OCI-LY3 (cell line): Measurements from ENCODE around the gene ESAM.

Experiments
- H2AFZ ChIP-seq: fragments of 200-600, 300-600 bp; shearing (Covaris generic); 2 replicates; pipeline ENCODE4 v1.6.0; 2014; ENCODE audit warnings: antibody characterized with exemption, low read depth, low read length
- H3K27ac ChIP-seq: fragments of 200-600, 300-600 bp; sonication (generic); 2 replicates; pipeline ENCODE4 v1.5.1; 2014; ENCODE audit warnings: mild to moderate bottlenecking, low read length, moderate library complexity, mixed read lengths
- H3K27me3 ChIP-seq: fragments of 200-600, 300-600 bp; sonication (generic); 2 replicates; pipeline ENCODE4 v1.6.1; 2014; ENCODE audit warnings: low read depth, low read length, mixed read lengths
- H3K36me3 ChIP-seq: fragments of 200-600, 300-600 bp; sonication (generic); replicated peaks from 2 replicates; pipeline ENCODE3; 2014; ENCODE audit warnings: low read depth, low read length, mixed read lengths
- H3K4me1 ChIP-seq: fragments of 300-600, 200-600 bp; sonication (generic); 2 replicates; pipeline ENCODE4 v1.6.1; 2014; ENCODE audit warnings: low read length, mixed read lengths
- H3K4me2 ChIP-seq: fragments of 200-600, 300-600 bp; sonication (generic); 2 replicates; pipeline ENCODE4 v1.6.1; 2014; ENCODE audit warnings: low read length, mixed read lengths
- H3K4me3 ChIP-seq: fragments of 300-600, 200-600 bp; sonication (generic); 2 replicates; pipeline ENCODE4 v1.5.1; 2014; ENCODE audit warnings: antibody characterized with exemption, mild to moderate bottlenecking, low read length, moderate library complexity
- H3K79me2 ChIP-seq: fragments of 300-600, 200-600 bp; shearing (Covaris generic); 2 replicates; pipeline ENCODE4 v1.6.1; 2014; ENCODE audit warnings: mild to moderate bottlenecking, low read length, mixed read lengths
- H3K9ac ChIP-seq: fragments of 300-600, 200-600 bp; shearing (Covaris generic); 2 replicates; pipeline ENCODE4 v1.6.0; 2014; ENCODE audit warnings: mild to moderate bottlenecking, low read length, moderate library complexity
- H3K9me3 ChIP-seq: fragments of 200-600, 300-600 bp; shearing (Covaris generic); 2 replicates; pipeline ENCODE4 v1.6.1; 2014; ENCODE audit warnings: low read length, mixed read lengths; ENCODE audit not compliant: insufficient read depth
- H4K20me1 ChIP-seq: fragments of 200-600, 300-600 bp; sonication (generic); 2 replicates; pipeline ENCODE4 v1.6.1; 2016; ENCODE audit warnings: low read length, mixed read lengths; ENCODE audit not compliant: insufficient read depth
- CTCF ChIP-seq: fragments of 200-600, 300-600 bp; sonication (generic); IDR thresholded peaks from 2 replicates; pipeline ENCODE4 v1.5.1; 2014; ENCODE audit warnings: antibody characterized with exemption, low read length, low read depth
- EZH2phosphoT487 ChIP-seq: fragments of 200-600 bp; shearing (Covaris generic); IDR thresholded peaks from 2 replicates; pipeline ENCODE4 v1.6.1; 2018; ENCODE audit warnings: antibody characterized with exemption, mixed run types, low read depth

ESAM gene

GRCh38 chr11:124753205-124753604 is 8.9 kb downstream of the ESAM start:
- H3K27ac ChIP-seq, result no peak overlapping the region
- H3K4me1 ChIP-seq, result peaks cover 19% of the 10 kb centered on the region
- no peaks in the 10 kb centered on the region for H3K36me3 ChIP-seq
- no peaks in the 10 kb centered on the region for H3K79me2 ChIP-seq
- H3K4me2 ChIP-seq, result no peak overlapping the region
- H3K9ac ChIP-seq, result no peak overlapping the region
- H3K9me3 ChIP-seq, result no peaks in the 10 kb centered on the region
- no peaks in the 10 kb centered on the region for H4K20me1 ChIP-seq
- no peak overlapping the region for H2AFZ ChIP-seq
- no peaks in the 10 kb centered on the region for H3K27me3 ChIP-seq
- H3K4me3 ChIP-seq, result no peak overlapping the region
- TF ChIP-seq EZH2phosphoT487 (no peak), CTCF (no peak)

- no peak overlapping the region for H3K27ac ChIP-seq
- peaks cover 19% of the 10 kb centered on the region for H3K4me1 ChIP-seq
- no peak overlapping the region for H2AFZ ChIP-seq
- H3K79me2 ChIP-seq, result no peaks in the 10 kb centered on the region
- no peaks in the 10 kb centered on the region for H4K20me1 ChIP-seq
- H3K9ac ChIP-seq, result no peak overlapping the region
- no peak for TF ChIP-seq EZH2phosphoT487
- no peak for TF ChIP-seq CTCF
- H3K4me2 ChIP-seq, result no peak overlapping the region
- H3K4me3 ChIP-seq, result no peak overlapping the region
- H3K36me3 ChIP-seq, result no peaks in the 10 kb centered on the region
- no peaks in the 10 kb centered on the region for H3K27me3 ChIP-seq
- H3K9me3 ChIP-seq, result no peaks in the 10 kb centered on the region
Observed at GRCh38 chr11:124752471-124753102, 9.5 kb downstream of the ESAM start.

GRCh38 chr11:124751741-124752470 is 10.2 kb downstream of the ESAM start, which contains the start of gene VSIG2:
Gene VSIG2, minus strand, starts transcription at chr11:124752255. Its CDS starts 118 bp downstream, at chr11:124752137.
- H2AFZ ChIP-seq, result no peak within 1 kb of the TSS
- no peak within 1 kb of the TSS for H3K4me3 ChIP-seq
- no peak within 1 kb of the TSS for H3K9ac ChIP-seq
- H3K27me3 ChIP-seq, result no peaks in the 10 kb centered on the region
- no peak within 1 kb of the TSS for H3K27ac ChIP-seq
- no peaks in the 10 kb centered on the region for H3K79me2 ChIP-seq
- H3K36me3 ChIP-seq, result no peaks in the 10 kb centered on the region
- H3K9me3 ChIP-seq, result no peaks in the 10 kb centered on the region
- H3K4me2 ChIP-seq, result no peak within 1 kb of the TSS
- no peaks in the 10 kb centered on the region for H4K20me1 ChIP-seq
- TF ChIP-seq CTCF (no peak), EZH2phosphoT487 (no peak)
- H3K4me1 ChIP-seq, result peaks cover 24% of the 10 kb centered on the region

DNA sequence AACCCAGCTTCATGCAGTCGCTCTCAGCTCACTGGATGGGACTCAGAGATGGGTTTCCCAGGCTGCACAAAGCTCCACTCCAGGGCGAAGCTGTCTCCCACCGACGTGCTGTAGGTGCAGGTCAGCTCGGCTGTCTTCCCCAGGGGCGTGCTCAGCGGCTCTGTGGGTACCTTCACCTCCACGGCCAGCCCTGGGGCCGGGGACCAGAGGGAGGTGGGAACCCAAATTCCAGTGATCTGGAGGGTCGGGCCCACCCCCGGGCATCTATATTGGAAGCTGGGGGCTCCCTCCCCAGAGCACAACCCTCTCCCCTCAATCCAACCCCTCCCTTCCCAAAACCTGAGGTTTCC is 10.7 kb downstream of the ESAM start:
- no peaks in the 10 kb centered on the region for H3K79me2 ChIP-seq
- no peaks in the 10 kb centered on the region for H3K27me3 ChIP-seq
- peaks cover 24% of the 10 kb centered on the region for H3K4me1 ChIP-seq
- H4K20me1 ChIP-seq, result no peaks in the 10 kb centered on the region
- H3K9ac ChIP-seq, result no peak overlapping the region
- no peak overlapping the region for H3K27ac ChIP-seq
- H3K4me2 ChIP-seq, result no peak overlapping the region
- H3K36me3 ChIP-seq, result no peaks in the 10 kb centered on the region
- no peaks in the 10 kb centered on the region for H3K9me3 ChIP-seq
- H2AFZ ChIP-seq, result no peak overlapping the region
- TF ChIP-seq EZH2phosphoT487 (no peak), CTCF (no peak)
- H3K4me3 ChIP-seq, result no peak overlapping the region
